Activated naive CD8-positive, alpha-beta T cell (primary cell): Measurements from ENCODE around the gene NUSAP1.
"Not testable (repeated sequence)": the region's sequence is repeated elsewhere in the genome, so short reads cannot be mapped to it uniquely, and the experiment has no call there.

Experiments used
- H3K27ac Mint-ChIP-seq: one replicate; pipeline ENCODE4 v1.8.0; 2021; ENCODE audit warnings: mixed read lengths
- H3K27me3 Mint-ChIP-seq: one replicate; pipeline ENCODE4 v1.8.0; 2021; ENCODE audit warnings: mixed read lengths
- H3K36me3 Mint-ChIP-seq: one replicate; pipeline ENCODE4 v1.8.0; 2021; ENCODE audit warnings: mixed read lengths
- H3K4me1 Mint-ChIP-seq: one replicate; pipeline ENCODE4 v1.8.0; 2021; ENCODE audit warnings: low read depth, mixed read lengths
- H3K4me3 Mint-ChIP-seq: one replicate; pipeline ENCODE4 v1.8.0; 2021; ENCODE audit warnings: mild to moderate bottlenecking, mixed read lengths
- H3K9me3 Mint-ChIP-seq: one replicate; pipeline ENCODE4 v1.8.0; 2021; ENCODE audit warnings: low read depth, mixed read lengths

Gene NUSAP1

DNA sequence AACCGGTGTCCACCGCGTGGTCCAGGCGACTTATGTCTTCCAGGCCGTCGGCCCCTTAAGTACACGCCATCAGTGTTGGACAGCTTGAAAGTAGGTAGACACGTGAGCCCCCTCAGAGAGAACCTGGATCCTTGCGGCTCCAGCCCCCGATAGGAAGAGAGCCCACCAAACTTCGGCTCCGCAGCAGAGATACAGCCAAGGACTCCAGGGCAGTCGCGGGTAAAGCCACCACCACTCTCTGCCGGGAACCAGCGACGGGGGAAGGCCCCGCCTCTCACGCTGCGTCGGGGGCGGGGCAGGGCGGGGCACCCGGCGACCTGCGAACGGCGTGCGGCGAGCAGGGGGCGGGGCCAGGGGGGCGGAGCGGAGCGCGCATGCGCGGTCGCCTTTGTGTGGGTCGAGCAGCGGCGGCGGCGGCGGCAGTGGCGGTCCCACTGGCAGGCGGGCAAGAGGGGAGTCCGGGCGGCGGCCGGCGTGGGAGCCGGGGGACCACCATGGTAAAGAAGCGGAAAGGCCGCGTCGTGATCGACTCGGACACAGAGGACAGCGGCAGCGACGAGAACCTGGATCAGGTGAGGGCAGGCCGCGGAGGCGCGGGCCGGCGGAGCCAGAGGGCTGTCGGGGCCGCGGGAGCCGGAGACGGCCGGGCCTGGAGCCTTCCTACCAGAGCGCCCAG is 84.2 kb downstream of the NUSAP1 start, which contains the start of gene RTF1:
TSS of gene RTF1 (plus strand) at position 354 of the 676 bp plus-strand sequence. CDS start at position 375, 21 bp downstream.
- Mint-ChIP-seq H3K4me3 (peak within 1 kb of the TSS; percentile 96), H3K9me3 (no peaks in the 10 kb centered on the region), H3K4me1 (peaks cover 44% of the 10 kb centered on the region), H3K27ac (peak within 1 kb of the TSS; percentile 97), H3K27me3 (no peaks in the 10 kb centered on the region), H3K36me3 (peaks cover 2% of the 10 kb centered on the region)

DNA sequence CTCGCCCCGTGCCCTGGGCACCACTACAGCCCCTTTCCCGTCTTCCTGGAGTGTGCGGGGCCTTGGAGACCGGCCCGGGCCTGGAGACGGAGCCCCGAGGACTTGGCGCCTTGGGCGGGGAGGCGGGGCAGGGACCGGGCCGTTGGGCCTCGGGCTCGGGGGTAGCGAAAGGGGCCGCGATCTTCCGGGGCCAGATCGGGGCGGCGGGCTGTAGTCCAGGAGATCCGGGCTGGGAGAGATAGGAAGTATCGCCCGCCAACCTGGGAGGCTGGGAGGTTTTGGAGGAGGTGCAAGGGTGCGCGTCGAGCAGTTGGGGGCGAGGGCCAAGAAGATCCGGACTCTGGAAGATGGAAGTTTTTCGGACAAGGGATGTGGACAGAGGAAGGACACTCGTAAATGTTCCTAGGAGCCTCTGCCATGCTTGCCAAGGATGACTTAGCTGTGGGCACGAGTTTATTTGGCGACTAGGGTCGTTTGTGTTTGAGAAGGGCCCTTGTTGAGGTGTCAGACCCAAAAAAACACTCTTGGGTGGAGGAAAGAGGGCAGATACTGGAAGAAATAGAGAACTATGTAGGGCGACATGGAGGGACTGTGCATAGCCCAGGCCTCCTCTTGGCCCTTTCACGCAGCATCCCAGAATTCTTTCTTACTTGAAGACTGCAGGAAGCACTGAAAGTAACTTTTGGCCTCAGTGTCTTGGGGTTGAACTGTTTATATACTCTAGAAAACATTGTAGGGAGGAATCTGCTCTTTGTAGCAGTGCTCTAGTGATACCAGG is 84.9 kb downstream of the NUSAP1 start:
- peak overlapping the region; percentile 96 for H3K4me3 Mint-ChIP-seq

DNA sequence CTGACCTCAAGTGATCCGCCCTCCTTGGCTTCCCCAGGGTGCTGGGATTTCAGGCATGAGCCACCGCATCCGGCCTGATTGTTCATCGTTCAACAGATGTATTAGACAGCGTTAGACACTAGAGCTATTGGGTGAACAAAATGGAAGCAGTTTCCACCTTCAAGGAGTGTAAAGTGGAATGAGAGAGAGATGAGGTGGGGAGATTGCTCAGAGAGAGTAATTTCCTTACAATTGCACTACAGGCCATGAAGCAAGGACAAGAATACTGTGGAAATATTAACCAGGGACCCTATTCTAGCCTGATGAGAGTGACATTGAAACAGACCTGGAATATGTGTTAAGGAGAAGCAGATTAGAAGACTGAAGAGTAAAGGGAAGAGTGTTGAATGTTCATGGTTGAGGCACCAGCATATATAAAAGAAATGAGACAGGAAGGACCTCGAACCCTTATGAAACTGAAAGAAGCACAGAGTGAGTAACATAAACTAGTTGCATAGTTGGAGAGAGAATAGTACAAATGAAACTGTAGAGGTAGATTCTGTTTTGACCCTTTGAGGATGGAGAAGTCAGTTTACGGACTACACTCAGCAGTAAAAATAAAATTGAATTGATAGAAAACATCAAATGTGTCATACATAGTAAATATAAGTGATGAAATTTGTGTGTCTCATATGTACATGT is 91.4 kb downstream of the NUSAP1 start:
- Mint-ChIP-seq H3K4me3 (peak overlapping the region; percentile 3), H3K27me3 (no peaks in the 10 kb centered on the region), H3K36me3 (peaks cover 3% of the 10 kb centered on the region), H3K27ac (peak overlapping the region; percentile 30), H3K9me3 (no peaks in the 10 kb centered on the region), H3K4me1 (peaks cover 33% of the 10 kb centered on the region)

More for the DNA sequence above, 84.9 kb downstream of the NUSAP1 start:
- H3K36me3 Mint-ChIP-seq: peaks cover 2% of the 10 kb centered on the region
- no peaks in the 10 kb centered on the region for H3K27me3 Mint-ChIP-seq
- H3K9me3 Mint-ChIP-seq: no peaks in the 10 kb centered on the region
- peak overlapping the region; percentile 86 for H3K27ac Mint-ChIP-seq
- peaks cover 48% of the 10 kb centered on the region for H3K4me1 Mint-ChIP-seq

DNA sequence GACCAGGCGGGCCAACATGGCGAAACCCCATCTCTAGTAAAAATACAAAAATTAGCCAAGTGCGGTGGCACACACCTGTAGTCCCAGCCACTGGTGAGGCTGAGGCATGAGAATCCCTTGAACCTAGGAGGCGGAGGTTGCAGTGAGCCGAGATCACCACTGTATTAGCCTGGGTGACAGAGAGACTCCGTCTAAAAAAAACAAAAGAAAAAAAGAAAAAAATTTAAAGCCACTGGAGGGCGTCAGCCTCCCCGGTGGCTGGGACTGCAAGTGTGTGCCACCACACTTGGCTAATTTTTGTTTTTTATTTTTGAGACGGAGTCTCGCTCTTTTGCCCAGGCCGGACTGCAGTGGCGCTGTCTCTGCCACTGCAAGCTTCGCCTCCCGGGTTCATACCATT is 92.1 kb downstream of the NUSAP1 start:
- Mint-ChIP-seq H3K27me3 (no peaks in the 10 kb centered on the region), H3K27ac (peak overlapping the region; percentile 30), H3K4me3 (peak overlapping the region; percentile 3), H3K4me1 (peaks cover 36% of the 10 kb centered on the region), H3K9me3 (no peaks in the 10 kb centered on the region), H3K36me3 (peaks cover 3% of the 10 kb centered on the region)

DNA sequence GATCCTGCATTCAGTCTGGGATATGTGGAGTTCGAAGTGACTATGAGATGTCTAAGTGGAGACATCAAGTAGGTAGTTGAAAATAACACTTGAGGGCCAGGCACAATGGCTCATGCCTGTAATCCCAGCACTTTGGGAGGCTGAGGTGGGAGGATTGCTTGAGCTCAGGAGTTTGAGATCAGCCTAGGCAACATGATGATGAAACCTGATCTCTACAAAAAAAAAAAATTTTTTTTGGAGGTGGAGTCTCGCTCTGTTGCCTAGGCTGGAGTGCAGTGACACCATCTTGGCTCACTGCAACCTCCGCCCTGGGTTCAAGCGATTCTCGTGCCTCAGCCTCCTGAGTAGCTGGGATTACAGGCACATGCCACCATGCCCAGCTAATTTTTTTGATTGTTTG is 93.2 kb downstream of the NUSAP1 start:
- not testable (repeated sequence) for H3K9me3 Mint-ChIP-seq, H3K27me3 Mint-ChIP-seq, H3K4me3 Mint-ChIP-seq, H3K36me3 Mint-ChIP-seq, H3K27ac Mint-ChIP-seq
- peaks cover 27% of the 10 kb centered on the region for H3K4me1 Mint-ChIP-seq

DNA sequence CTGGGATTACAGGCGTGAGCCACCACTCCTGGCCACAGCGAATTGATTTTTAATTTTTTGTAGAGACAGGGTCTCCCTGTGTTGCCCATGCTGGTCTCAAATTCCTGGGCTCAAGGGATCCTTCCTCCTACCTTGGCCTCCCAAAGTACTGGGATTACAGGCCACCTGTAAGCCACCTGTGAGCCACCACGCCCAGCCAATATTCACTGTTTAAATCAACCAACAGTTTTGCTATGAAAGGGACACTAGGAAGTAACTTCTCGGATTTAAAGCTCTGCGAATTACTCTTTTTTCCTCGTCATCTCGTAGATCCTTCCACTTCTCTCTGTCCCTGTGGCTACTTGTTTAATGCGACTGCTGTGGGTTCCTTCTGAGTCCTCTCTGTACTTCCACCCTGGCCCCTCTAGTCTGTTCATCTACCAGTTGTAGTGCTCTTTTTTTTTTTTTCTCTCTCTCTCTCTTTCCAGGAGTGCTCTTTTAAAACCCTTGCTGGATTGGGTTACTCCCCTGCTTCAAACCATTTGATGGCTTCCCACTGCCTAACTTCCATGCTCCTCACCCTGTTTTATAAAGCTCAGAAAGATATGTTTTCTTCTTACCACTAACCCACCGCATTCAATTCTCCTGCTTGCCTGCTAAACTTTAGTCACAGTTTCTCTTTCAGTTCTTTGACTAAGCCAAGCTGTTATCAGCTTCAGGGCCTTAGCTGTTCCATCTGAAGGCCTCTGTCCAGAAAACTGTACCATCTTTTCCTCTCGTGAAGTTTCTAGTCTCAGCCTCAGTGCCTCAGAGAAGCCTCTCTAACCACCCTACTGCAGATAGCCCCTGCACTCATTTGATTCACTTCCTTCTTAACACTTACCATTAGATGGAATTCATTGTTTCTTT is 96.6 kb downstream of the NUSAP1 start:
- no peaks in the 10 kb centered on the region for H3K9me3 Mint-ChIP-seq
- peaks cover 17% of the 10 kb centered on the region for H3K4me1 Mint-ChIP-seq
- no peaks in the 10 kb centered on the region for H3K27me3 Mint-ChIP-seq
- peak overlapping the region; percentile 33 for H3K4me3 Mint-ChIP-seq
- H3K36me3 Mint-ChIP-seq: peaks cover 3% of the 10 kb centered on the region
- peak overlapping the region; percentile 81 for H3K27ac Mint-ChIP-seq
